ENCODE measurements around the gene ATXN1.

The ATXN1 gene

DNA sequence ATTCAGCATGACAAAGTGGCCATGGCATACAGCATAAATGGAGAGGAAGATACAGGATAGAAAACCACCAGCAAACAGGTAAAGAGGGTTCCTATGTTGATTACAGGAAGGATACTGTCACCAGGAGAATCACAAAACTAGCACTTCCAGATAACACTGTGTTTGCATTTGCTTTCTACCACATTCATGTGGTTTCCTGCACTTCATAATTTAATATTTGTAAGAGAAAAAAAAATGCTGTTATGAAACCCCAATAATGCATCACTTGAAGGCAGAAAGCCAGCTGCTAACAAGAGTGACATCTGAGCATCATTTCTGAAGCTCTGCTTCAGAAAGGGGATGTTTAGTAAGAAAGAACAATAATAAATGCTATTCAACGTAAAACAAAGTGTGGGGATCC lies 106.6 kb downstream of the ATXN1 start:
- Histone ChIP-seq H3K4me3 (ENCODE audit: low read depth, low read length) (no peak overlapping the region), H3K79me2 (peaks cover 3% of the 10 kb centered on the region), H3K27ac (no peak overlapping the region), H3K4me2 (ENCODE audit: low read length) (no peak overlapping the region), H3K9ac (no peak overlapping the region), H3K9me3 (ENCODE audit: control insufficient read depth, low read length) (no peaks in the 10 kb centered on the region), H3K27me3 (ENCODE audit: control insufficient read depth, insufficient read depth, low read length) (no peaks in the 10 kb centered on the region), H2AFZ (no peak overlapping the region), H3K36me3 (ENCODE audit: control insufficient read depth, insufficient read depth, low read length) (no peaks in the 10 kb centered on the region), H3K4me1 (peaks cover 17% of the 10 kb centered on the region)
- TF ChIP-seq, protein P1, sequence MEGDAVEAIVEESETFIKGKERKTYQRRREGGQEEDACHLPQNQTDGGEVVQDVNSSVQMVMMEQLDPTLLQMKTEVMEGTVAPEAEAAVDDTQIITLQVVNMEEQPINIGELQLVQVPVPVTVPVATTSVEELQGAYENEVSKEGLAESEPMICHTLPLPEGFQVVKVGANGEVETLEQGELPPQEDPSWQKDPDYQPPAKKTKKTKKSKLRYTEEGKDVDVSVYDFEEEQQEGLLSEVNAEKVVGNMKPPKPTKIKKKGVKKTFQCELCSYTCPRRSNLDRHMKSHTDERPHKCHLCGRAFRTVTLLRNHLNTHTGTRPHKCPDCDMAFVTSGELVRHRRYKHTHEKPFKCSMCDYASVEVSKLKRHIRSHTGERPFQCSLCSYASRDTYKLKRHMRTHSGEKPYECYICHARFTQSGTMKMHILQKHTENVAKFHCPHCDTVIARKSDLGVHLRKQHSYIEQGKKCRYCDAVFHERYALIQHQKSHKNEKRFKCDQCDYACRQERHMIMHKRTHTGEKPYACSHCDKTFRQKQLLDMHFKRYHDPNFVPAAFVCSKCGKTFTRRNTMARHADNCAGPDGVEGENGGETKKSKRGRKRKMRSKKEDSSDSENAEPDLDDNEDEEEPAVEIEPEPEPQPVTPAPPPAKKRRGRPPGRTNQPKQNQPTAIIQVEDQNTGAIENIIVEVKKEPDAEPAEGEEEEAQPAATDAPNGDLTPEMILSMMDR (IDR thresholded peaks at IDR 0.05), result no peak

DNA sequence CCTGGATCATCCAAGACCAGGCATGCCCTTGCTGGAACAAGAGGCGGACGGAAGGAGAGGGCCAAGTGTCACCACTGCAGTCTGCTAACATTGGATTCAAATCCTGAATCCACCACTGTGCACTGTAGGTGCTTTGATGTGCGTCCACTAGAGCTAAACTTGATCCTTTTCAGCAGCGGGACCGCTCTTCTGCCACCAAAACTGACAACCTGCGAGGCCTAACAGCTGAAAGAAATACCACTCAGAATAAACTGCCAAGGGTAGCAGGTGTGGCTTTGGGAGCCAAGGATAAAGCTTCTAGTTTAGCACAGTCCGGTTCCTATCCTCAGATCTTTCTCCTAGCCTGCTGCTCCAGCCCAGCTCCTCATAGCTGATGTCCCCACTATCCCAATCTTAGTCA lies 108.0 kb downstream of the ATXN1 start:
- H3K27me3 ChIP-seq (ENCODE audit: control insufficient read depth, insufficient read depth, low read length), result no peaks in the 10 kb centered on the region
- no peak overlapping the region for H2AFZ ChIP-seq
- peaks cover 4% of the 10 kb centered on the region for H3K4me1 ChIP-seq
- peaks cover 3% of the 10 kb centered on the region for H3K79me2 ChIP-seq
- no peak overlapping the region for H3K9ac ChIP-seq
- H3K27ac ChIP-seq, result no peak overlapping the region
- no peak overlapping the region for H3K4me3 ChIP-seq (ENCODE audit: low read depth, low read length)
- TF ChIP-seq, protein P1 (IDR thresholded peaks at IDR 0.05), result no peak
- no peaks in the 10 kb centered on the region for H3K36me3 ChIP-seq (ENCODE audit: control insufficient read depth, insufficient read depth, low read length)
- H3K4me2 ChIP-seq (ENCODE audit: low read length), result no peak overlapping the region
- no peaks in the 10 kb centered on the region for H3K9me3 ChIP-seq (ENCODE audit: control insufficient read depth, low read length)

DNA sequence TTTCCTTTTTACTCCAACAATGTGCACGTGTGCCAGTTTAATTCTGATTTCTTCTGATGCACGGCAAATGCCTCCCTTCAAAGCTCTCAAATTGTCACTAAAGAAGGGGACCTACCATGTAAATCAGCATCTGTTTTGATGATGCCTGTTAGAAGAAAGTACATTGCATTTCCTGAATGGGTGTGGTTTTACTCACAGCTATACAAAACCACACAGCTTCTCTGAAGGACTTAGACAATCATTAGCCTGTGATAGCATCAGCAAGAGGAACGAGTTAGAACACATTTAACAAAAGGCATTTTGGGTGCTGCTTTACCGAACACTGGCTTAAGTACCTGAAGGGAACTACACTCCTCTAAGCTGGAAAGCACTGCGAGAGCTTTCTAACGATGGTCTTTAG lies 109.4 kb downstream of the ATXN1 start:
- no peak overlapping the region for H3K27ac ChIP-seq
- no peaks in the 10 kb centered on the region for H3K9me3 ChIP-seq (ENCODE audit: control insufficient read depth, low read length)
- TF ChIP-seq, protein P1 (IDR thresholded peaks at IDR 0.05), result no peak
- H3K4me1 ChIP-seq, result peaks cover 4% of the 10 kb centered on the region
- no peak overlapping the region for H2AFZ ChIP-seq
- H3K4me3 ChIP-seq (ENCODE audit: low read depth, low read length), result no peak overlapping the region
- H3K36me3 ChIP-seq (ENCODE audit: control insufficient read depth, insufficient read depth, low read length), result no peaks in the 10 kb centered on the region
- no peaks in the 10 kb centered on the region for H3K79me2 ChIP-seq
- no peak overlapping the region for H3K9ac ChIP-seq
- H3K4me2 ChIP-seq (ENCODE audit: low read length), result no peak overlapping the region
- H3K27me3 ChIP-seq (ENCODE audit: control insufficient read depth, insufficient read depth, low read length), result no peaks in the 10 kb centered on the region

DNA sequence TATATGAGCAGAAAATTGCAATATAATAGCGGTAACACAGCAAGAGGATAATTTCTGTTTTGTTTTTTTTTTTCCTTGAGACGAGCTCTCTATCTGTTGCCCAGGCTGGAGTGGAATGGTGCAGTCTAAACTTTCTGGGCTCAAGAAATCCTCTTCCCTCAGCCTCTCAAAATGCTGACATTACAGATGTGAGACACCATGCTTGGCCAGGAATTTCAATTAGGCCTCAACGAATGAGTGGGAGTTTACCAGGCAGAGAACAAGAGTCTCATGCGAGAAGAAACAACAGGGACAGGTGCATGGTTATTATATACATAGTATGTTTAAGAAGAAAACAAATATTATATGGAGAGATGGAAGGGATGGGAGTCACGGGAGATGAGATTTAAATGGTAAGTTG lies 111.4 kb downstream of the ATXN1 start:
- Histone ChIP-seq H3K4me3 (ENCODE audit: low read depth, low read length) (no peak overlapping the region), H3K36me3 (ENCODE audit: control insufficient read depth, insufficient read depth, low read length) (no peaks in the 10 kb centered on the region), H3K27ac (no peak overlapping the region), H3K79me2 (no peaks in the 10 kb centered on the region), H2AFZ (no peak overlapping the region), H3K9ac (no peak overlapping the region), H3K27me3 (ENCODE audit: control insufficient read depth, insufficient read depth, low read length) (no peaks in the 10 kb centered on the region), H3K9me3 (ENCODE audit: control insufficient read depth, low read length) (no peaks in the 10 kb centered on the region), H3K4me1 (peaks cover 4% of the 10 kb centered on the region), H3K4me2 (ENCODE audit: low read length) (no peak overlapping the region)
- TF ChIP-seq, protein P1 (IDR thresholded peaks at IDR 0.05), result no peak

DNA sequence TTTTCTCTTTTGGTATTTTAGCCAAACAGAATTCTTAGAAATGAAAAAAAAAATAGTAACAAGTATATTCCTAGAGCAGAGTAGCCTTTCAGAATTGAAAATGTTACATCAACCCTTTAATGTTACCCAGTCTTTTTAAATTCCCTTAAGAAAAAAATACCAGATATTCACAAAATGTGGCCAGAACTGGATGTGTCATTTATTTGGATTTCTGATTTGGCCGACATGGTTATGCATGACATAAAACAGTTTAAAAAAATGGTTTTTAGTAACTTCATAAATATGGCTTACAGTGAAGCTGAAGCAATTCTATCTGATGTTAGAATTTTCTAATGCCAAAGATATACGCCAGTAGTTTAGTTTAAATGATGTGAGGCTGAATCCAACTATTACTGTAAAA lies 112.0 kb downstream of the ATXN1 start:
- TF ChIP-seq, protein P1 (IDR thresholded peaks at IDR 0.05), result no peak
- H3K27ac ChIP-seq, result no peak overlapping the region
- no peaks in the 10 kb centered on the region for H3K27me3 ChIP-seq (ENCODE audit: control insufficient read depth, insufficient read depth, low read length)
- H3K79me2 ChIP-seq, result no peaks in the 10 kb centered on the region
- H3K9me3 ChIP-seq (ENCODE audit: control insufficient read depth, low read length), result no peaks in the 10 kb centered on the region
- H2AFZ ChIP-seq, result no peak overlapping the region
- H3K4me3 ChIP-seq (ENCODE audit: low read depth, low read length), result no peak overlapping the region
- no peaks in the 10 kb centered on the region for H3K36me3 ChIP-seq (ENCODE audit: control insufficient read depth, insufficient read depth, low read length)
- H3K9ac ChIP-seq, result no peak overlapping the region
- H3K4me1 ChIP-seq, result peaks cover 4% of the 10 kb centered on the region
- no peak overlapping the region for H3K4me2 ChIP-seq (ENCODE audit: low read length)
